ENCODE measurements around the gene FAM43B. TPM values are rescaled to one million over a fixed set of nuclear protein-coding genes. Genes with fewer than 3 reads are reported as not detected.

The FAM43B gene
- total RNA-seq, 4 donors from 2014 or later: 0.11 to 0.19 (median 0.13) TPM; not detected in 1

GRCh38 chr1:20538227-20538626 is 14.1 kb upstream of the FAM43B start:
- Histone ChIP-seq H3K27me3 (peaks cover 0 to 81% (median 0%) of the 10 kb centered on the region in 4 donors), H3K9me3 (no peaks in the 10 kb centered on the region), H3K4me1 (no peaks in the 10 kb centered on the region), H3K4me3 (no peak overlapping the region), H3K36me3 (no peaks in the 10 kb centered on the region), H3K27ac (no peak overlapping the region)
- no peak for DNase-seq
- intact Hi-C loops (cut with DNase I): no loop called here
- WGBS, 2 donors: 31 to 32% methylated on average over 2 of the region's 2 CpGs
- TF ChIP-seq CTCF (IDR thresholded peaks at IDR 0.05): no peak
- TF ChIP-seq POLR2A (IDR thresholded peaks at IDR 0.05): no peak

- Histone ChIP-seq H3K27ac (no peak overlapping the region), H3K27me3 (peaks cover 0 to 82% (median 0%) of the 10 kb centered on the region in 4 donors), H3K9me3 (no peaks in the 10 kb centered on the region), H3K4me1 (no peaks in the 10 kb centered on the region), H3K4me3 (no peak overlapping the region), H3K36me3 (no peaks in the 10 kb centered on the region)
- WGBS, 2 donors: 41 to 65% methylated on average over 3 of the region's 3 CpGs
- intact Hi-C loops (cut with DNase I): no loop called here
- TF ChIP-seq POLR2A (IDR thresholded peaks at IDR 0.05) (no peak), CTCF (IDR thresholded peaks at IDR 0.05) (no peak)
- DNase-seq: no peak
Measured at GRCh38 chr1:20538760-20539551, 13.4 kb upstream of the FAM43B start.

- Histone ChIP-seq H3K27me3 (peaks cover 0 to 81% (median 0%) of the 10 kb centered on the region in 4 donors), H3K9me3 (no peaks in the 10 kb centered on the region), H3K27ac (no peak overlapping the region), H3K36me3 (no peaks in the 10 kb centered on the region), H3K4me3 (no peak overlapping the region), H3K4me1 (no peaks in the 10 kb centered on the region)
- WGBS, 2 donors: no CpG with 5 or more reads among the region's 1 CpG
- intact Hi-C loops (cut with DNase I): no loop called here
- no peak for TF ChIP-seq POLR2A (IDR thresholded peaks at IDR 0.05)
- TF ChIP-seq CTCF (IDR thresholded peaks at IDR 0.05): no peak
- DNase-seq: no peak
Measured at GRCh38 chr1:20540281-20540680, 12.1 kb upstream of the FAM43B start.

- Histone ChIP-seq H3K9me3 (no peaks in the 10 kb centered on the region), H3K27ac (no peak overlapping the region), H3K4me3 (no peak overlapping the region), H3K27me3 (peaks cover 0 to 92% (median 2%) of the 10 kb centered on the region in 4 donors), H3K36me3 (no peaks in the 10 kb centered on the region), H3K4me1 (peaks cover 0 to 4% (median 0%) of the 10 kb centered on the region in 3 donors)
- TF ChIP-seq POLR2A (IDR thresholded peaks at IDR 0.05) (no peak), CTCF (IDR thresholded peaks at IDR 0.05) (no peak)
- DNase-seq: no peak
- intact Hi-C loops (cut with DNase I): no loop called here
- 79 to 81% methylated on average over 3 of the region's 3 CpGs for WGBS, 2 donors
Measured at GRCh38 chr1:20546637-20547036, 5.7 kb upstream of the FAM43B start.

GRCh38 chr1:20551161-20551560 is 1.2 kb upstream of the FAM43B start:
- peaks cover 3 to 100% (median 5%) of the 10 kb centered on the region in 4 donors for H3K27me3 ChIP-seq

More at GRCh38 chr1:20551161-20551560, 1.2 kb upstream of the FAM43B start:
- H3K36me3 ChIP-seq: no peaks in the 10 kb centered on the region
- H3K27ac ChIP-seq: no peak overlapping the region
- intact Hi-C loops (cut with DNase I): no loop called here
- no peak for DNase-seq
- WGBS, 2 donors: 51 to 77% methylated on average over 3 of the region's 3 CpGs
- no peak overlapping the region for H3K4me3 ChIP-seq
- H3K4me1 ChIP-seq: peaks cover 14 to 48% (median 21%) of the 10 kb centered on the region in 3 donors
- TF ChIP-seq CTCF (IDR thresholded peaks at IDR 0.05): no peak
- TF ChIP-seq POLR2A (IDR thresholded peaks at IDR 0.05): no peak
- H3K9me3 ChIP-seq: no peaks in the 10 kb centered on the region

Data from esophagus squamous epithelium (tissue), 5 donors.